GM21825 (cell line): ENCODE measurements around the gene RALGPS2.
"Not testable (repeated sequence)": the region's sequence is repeated elsewhere in the genome, so short reads cannot be mapped to it uniquely, and the experiment has no call there.

ENCODE experiments used
- ATAC-seq: cut with Tn5 transposase; IDR thresholded peaks from one replicate; pipeline ENCODE4 v1.9.1; 2021; ENCODE audit warnings: mild to moderate bottlenecking, moderate library complexity; ENCODE audit not compliant: unreplicated experiment

Gene RALGPS2

GRCh38 chr1:178940068-178940765 is 215.2 kb downstream of the RALGPS2 start:
- no peak for ATAC-seq

DNA sequence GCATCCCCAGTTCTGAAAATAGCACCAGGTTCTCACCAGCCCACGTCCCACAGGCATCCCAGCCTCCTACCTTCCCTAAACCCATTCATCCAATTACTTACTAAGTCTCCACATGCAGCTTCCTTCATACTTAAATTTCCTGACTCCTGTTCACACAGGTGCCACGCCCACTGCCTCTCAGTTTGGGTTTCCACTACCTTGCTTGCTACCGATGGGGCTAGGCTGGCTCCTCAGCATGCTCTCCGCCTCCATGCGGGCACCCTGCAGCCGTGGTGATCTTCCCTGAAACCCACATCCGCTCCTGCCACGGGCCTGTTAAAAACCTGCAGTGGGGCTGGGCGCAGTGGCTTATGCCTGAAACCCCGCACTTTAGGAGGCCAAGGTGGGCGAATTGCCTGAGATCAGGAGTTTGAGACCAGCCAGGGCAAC is 216.2 kb downstream of the RALGPS2 start:
- ATAC-seq = no peak

DNA sequence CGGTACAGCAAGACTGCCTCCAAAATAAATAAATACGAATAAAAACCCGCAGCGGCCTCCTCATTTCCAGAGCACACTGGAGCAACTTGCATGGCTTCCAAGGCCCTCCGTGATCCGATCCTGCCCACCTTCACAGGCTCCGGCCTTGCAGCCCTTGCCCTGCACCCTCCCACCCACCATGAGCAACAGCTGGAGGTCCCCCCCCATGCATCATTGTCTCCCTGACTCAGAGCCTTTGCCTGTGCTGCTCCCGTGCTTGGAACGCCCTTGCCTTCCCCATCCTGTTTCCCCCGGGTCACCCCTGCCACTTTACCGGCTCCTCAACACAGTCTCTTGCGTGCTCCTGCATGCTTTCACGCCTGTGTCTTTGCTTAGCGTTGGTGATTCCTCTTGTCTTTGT is 216.8 kb downstream of the RALGPS2 start:
- no peak for ATAC-seq

DNA sequence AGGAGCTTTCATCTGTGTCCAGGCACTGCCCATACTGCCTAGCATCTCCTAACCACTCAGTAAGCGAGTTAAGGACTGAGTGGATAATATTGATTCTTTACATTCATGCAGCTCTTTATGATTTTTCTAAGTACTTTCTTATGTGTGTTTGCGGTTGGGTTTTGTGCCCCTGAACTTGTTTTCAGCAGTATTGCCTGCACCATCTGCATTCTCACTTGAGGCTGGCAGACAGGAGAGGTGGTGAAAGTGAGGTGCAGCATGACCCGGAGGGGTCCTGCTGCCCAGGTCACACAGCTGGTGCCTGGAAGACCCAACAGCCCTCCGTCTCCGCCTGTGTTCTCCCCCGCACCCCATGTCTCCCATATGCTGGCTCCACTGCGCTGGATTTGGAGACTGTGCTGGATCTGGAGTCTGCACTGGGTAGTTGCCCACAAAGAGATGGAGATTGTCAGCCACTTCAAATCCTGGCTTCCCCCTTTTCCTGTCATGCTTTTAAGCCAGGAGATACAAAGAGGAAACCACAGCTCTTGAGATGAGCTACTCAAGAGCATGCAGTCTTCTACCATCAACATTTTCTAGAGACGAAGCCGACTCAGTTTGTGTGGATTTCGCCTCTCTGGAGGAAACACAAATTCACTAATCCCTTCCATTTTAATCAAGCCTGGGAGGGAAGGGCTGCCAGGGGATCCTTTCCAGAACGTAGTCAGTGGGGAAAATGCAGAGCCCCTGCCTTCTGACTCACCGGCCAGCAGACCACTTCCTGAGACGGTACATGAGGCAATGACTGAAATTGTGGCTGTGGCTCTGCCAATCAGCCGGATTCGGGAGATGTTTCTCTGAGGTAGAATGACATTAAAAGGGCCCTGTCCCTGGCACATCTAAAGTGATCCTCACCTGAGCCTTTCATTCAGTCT is 217.5 kb downstream of the RALGPS2 start:
- no peak for ATAC-seq

DNA sequence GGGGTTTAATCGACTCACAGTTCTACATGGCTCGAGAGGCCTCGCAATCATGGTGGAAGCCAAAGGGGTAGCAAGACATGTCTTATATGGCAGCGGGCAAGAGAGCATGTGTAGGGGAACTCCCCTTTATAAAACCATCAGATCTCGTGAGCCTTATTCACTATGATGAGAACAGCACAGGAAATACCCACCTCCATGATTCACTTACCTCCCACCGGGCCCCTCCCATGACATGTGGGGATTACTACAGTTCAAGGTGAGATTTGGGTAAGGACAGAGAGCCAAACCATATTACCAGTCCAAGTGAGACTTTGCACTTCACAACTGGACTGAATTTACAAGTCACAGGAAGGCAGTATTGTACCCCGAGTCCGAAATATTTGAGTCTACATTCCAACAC is 219.7 kb downstream of the RALGPS2 start:
- no peak for ATAC-seq

DNA sequence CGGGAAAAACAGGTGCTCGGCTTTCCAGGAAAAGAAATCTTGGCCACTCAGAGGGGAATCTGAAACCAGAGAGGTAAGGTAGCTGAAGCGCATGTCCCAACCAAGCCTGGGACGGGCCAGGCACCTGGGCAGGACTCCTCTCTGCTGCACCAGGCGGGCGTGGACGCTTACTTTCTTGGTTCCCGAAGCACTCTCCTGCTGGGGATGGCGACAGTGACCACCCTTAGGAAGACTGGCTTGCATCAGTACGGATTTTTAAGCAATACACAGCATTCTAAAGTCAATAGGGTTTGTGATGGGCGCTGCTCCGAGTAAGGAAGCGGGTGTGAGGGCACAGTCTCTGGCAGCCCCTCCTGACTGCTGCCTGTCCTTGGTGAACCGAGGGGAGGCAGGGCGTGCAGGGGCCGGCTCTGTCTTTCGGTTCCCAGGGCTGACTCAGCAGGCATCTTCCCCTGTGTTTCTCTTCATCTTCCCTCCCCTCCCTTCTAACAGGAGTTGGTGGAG is 220.8 kb downstream of the RALGPS2 start:
- ATAC-seq = no peak

- ATAC-seq = no peak
Measured at GRCh38 chr1:178946416-178946815, 221.4 kb downstream of the RALGPS2 start.

DNA sequence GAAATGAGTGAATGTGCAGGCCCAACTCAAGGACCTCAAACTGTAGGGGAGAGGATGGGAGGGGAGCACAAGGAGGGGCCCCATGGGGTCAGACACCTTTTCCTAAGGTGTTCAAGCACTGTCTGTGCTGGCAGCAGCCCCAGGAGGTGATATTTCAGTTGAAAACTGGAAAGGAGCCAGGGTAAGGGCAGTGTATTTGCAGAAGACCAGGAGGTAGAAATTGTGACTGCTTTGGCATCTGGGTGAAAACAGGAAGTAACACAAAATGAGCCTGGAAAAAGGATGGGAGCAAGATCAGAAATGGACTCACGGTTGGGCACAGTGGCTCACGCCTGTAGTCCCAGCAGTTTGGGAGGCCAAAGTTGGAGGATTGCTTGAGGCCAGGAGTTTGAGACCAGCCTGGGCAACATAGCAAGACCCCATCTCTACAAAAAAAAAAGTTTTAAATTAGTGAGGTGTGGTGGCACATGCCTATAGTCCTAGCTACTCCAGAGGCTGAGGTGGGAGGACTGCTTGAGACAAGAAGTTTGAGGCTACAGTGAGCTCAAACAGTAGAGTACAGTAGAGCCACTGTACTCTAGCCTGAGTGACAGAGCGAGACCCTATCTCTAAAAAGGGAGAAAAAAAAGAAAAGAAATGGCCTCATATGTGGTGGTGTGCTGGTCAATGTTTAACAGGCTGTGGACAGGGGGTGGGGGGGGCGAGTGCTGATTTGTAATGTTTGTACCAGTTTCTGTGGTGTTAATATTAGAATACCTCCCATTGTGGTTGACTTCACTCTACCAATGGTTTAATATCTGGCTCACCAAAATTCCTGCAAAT is 222.0 kb downstream of the RALGPS2 start:
- no peak for ATAC-seq

GRCh38 chr1:178947677-178947981 is 222.6 kb downstream of the RALGPS2 start:
- no peak for ATAC-seq

- ATAC-seq = no peak
Measured at GRCh38 chr1:178948676-178949075, 223.6 kb downstream of the RALGPS2 start.

GRCh38 chr1:178949866-178950265 is 224.8 kb downstream of the RALGPS2 start:
- ATAC-seq = not testable (repeated sequence)

DNA sequence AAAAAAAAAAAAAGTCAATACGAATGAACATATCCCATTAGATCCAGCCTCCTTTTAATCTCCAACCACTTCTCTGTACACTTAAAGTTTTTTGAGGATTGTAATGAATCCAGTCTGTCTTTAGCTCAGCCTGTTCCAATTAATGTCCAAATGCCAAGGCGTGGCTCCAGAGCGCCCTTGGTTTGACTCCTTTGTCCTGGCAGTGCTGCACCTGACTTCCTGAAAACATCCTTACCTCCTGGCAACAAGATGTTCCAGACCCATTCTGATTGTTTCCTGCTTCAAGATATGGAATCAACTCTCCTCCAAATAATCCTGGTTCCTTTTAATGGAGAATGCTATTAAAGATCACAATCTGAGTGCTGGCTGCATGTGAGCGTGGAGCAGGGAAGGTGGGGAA is 226.6 kb downstream of the RALGPS2 start:
- ATAC-seq = no peak

GRCh38 chr1:178953034-178953433 is 228.0 kb downstream of the RALGPS2 start:
- no peak for ATAC-seq

DNA sequence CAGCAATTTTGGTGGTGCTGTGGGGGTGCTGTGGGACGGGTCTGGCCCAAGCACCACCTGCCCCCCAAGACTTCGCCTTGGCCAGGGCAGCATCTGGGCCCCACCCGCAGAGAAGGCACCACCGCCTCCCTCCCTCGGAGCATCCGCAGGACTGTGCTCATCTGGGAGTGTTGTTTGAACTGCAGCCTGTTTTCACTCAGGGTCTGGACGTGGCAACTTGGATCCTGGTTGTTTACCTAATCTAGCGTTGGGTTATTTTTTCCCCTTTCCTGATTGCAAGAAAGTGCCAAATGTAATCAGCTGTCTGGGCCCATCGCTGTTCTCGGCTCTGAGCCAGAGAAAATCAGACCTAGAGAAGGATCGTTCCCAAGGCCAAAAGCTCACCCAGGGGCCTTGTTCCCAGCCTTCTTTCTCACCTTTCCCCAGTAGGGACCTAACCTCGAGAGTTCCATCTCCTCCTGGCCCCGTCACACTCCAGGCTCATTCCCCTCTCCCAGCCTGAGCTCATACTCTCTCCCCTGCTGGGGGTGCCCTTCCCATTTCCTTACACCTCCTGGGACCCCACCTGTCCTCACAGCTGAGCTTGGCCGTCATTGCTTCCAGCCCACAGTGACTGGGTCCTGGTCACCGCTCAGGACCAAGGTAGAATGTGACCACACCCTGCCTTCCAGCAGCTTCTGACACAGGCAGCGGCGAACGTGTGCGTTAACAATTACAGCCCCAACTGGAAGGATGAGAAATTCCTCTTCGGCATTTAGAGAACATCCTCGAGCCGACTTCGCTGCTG is 228.7 kb downstream of the RALGPS2 start:
- no peak for ATAC-seq

- no peak for ATAC-seq
Measured at GRCh38 chr1:178954325-178954690, 229.3 kb downstream of the RALGPS2 start.

DNA sequence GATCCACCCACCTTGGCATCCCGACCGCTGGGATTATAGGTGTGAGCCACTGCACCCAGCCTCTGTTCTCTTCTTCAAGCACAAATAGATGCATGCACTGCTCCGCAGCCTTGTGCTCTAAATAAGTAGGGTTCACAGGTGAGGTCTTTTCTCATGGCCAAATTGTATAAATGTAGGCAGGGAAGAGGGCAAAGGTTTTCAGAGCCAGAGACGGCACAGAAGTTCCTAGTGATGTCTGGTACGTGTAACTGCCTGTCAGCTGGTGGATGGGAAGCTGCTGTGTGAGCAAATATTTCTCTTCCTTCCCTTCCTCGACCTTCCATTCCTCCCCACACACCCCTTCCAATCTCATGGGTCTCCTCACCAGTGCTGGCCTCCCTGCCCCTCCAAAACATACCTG is 229.9 kb downstream of the RALGPS2 start:
- no peak for ATAC-seq

GRCh38 chr1:178955391-178955954 is 230.4 kb downstream of the RALGPS2 start:
- ATAC-seq = no peak

DNA sequence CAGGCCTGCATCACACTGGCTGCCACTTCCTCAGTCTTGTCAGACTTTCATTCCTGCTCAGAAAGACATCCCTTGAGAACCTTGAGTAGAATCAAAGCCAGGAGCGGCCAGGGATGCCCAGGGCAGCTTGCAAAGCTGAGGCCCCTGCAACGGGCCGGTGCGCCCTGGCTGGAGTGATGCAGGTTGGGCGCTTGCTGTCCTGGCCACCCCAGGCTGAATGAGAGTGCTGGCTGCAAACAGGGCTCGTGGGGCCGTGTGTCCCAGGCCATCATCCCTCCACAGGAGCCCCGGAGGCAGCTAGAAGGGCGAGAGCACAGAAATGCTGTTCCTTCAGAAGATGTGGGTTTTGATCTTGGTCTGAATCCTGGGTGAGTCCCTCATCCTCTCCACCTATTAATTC is 233.4 kb downstream of the RALGPS2 start:
- no peak for ATAC-seq

GRCh38 chr1:178959543-178960460 is 234.8 kb downstream of the RALGPS2 start:
- no peak for ATAC-seq
